Immature natural killer cell (primary cell): ENCODE data around the gene PLA2G4E. TPM values are rescaled to one million over a fixed set of nuclear protein-coding genes. Genes with fewer than 3 reads are reported as not detected.

Experiments used
- DNase-seq, 3 donors: peaks; one replicate each; pipeline ENCODE4 v3.0.0; 2022; ENCODE audit warnings: mixed read lengths in 1 of 3
- H3K27ac Mint-ChIP-seq, 6 donors: one replicate each; pipeline ENCODE4 v1.8.0; 2020; ENCODE audit warnings: mixed read lengths in 6 of 6, mild to moderate bottlenecking in 5 of 6, inconsistent platforms in 4 of 6, moderate library complexity in 3 of 6
- H3K27me3 Mint-ChIP-seq, 3 donors: one replicate each; pipeline ENCODE4 v1.8.0; 2020 to 2021; ENCODE audit warnings: low read depth in 3 of 3, mild to moderate bottlenecking in 3 of 3, mixed read lengths in 3 of 3, moderate library complexity in 3 of 3, inconsistent platforms in 1 of 3
- H3K36me3 Mint-ChIP-seq, 3 donors: one replicate each; pipeline ENCODE4 v1.8.0; 2020; ENCODE audit warnings: mixed read lengths in 3 of 3, inconsistent platforms in 2 of 3, mild to moderate bottlenecking in 2 of 3
- H3K4me1 Mint-ChIP-seq, 2 donors: one replicate each; pipeline ENCODE4 v1.8.0; 2020; ENCODE audit warnings: inconsistent platforms in 2 of 2, mild to moderate bottlenecking in 2 of 2, mixed read lengths in 2 of 2, moderate library complexity in 1 of 2
- H3K4me3 Mint-ChIP-seq, 5 donors: one replicate each; pipeline ENCODE4 v1.8.0; 2020; ENCODE audit warnings: mild to moderate bottlenecking in 5 of 5, mixed read lengths in 5 of 5, inconsistent platforms in 3 of 5, moderate library complexity in 3 of 5
- H3K9me3 Mint-ChIP-seq, 6 donors: one replicate each; pipeline ENCODE4 v1.8.0; 2020; ENCODE audit warnings: mild to moderate bottlenecking in 6 of 6, mixed read lengths in 6 of 6, inconsistent platforms in 4 of 6, moderate library complexity in 3 of 6
- polyA plus RNA-seq, 3 donors: library from polyadenylated mRNA; unstranded; fragments of 300-500 nt; fragmentation: Illumina TruSeq; gene quantifications; one replicate each; pipeline ENCODE4 v1.2.3, GENCODE V29; 2021

PLA2G4E gene
- polyA plus RNA-seq, 3 donors from 2014 or later = not detected

DNA sequence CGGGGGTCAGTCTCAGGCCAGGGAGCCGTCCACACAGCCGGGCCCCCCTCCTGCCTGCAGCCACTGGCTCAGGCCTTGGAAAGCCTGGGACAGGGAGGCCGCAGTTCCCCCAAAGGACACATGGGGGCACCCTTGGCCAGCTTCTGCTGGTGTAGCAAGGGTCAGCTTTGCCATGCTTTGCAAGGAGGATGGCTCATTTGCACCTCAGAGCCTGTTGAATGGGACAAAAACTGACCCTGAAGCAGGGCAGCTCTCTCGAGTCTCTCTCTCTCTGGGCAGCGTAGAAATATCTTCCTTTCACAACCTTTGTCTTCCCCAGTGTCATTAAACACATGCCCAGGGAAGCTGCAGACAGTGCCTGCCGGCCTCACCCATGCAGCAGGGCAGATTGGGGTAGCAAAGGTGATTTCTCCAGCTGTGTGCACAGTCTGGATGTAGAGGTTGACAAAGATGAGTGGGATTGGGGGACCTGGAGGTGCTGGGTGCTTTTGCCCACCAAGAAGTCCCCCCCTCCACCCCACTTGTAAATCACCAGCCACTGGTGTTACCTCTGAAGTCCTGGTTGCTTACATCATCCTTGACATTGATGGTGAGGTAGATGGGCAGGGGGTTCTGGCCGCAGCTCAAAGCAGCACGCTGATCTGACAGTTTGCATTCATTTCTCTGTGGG is 31.1 kb downstream of the PLA2G4E start:
- no peaks in the 10 kb centered on the region for H3K4me1 Mint-ChIP-seq
- no peaks in the 10 kb centered on the region for H3K36me3 Mint-ChIP-seq
- no peaks in the 10 kb centered on the region for H3K27me3 Mint-ChIP-seq
- H3K27ac Mint-ChIP-seq = no peak overlapping the region
- no peak overlapping the region for H3K4me3 Mint-ChIP-seq
- no peaks in the 10 kb centered on the region for H3K9me3 Mint-ChIP-seq
- DNase-seq = peak; percentile 61 to 72 (median 62)

DNA sequence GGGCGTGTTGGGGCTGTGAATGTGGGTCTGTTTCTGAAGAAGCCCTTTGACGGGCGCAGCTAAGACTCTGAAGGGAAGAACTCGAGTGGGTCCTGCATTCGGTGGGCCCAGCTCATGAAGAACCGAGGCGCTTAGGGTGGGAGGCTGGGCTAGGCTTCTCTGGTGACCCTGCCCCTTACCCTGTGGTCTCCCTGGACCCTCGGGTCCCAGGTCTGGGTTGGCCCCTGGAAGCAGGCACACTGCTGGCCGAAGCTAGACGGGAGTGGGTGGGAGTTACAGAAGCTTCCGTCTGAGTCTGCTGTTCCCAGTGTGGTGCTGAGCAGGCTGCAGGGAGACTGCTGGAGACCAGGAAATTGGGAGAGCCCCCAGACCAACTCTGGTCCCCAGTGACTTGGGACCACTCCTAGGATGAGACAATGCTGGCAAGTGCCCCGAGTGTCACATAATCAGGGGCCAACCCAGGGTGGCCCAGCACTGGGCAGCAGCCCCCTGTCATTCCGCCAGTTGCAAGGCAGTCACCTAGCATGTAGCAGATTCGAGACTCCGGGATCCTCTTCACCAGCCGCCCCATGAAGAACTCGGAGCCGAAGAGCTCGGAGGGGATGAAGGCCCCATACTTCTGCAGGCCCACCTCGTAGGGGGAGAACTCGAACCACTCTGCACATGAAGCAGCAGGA is 31.8 kb downstream of the PLA2G4E start:
- H3K9me3 Mint-ChIP-seq = no peaks in the 10 kb centered on the region
- DNase-seq = no peak
- H3K4me1 Mint-ChIP-seq = no peaks in the 10 kb centered on the region
- H3K27me3 Mint-ChIP-seq = no peaks in the 10 kb centered on the region
- no peak overlapping the region for H3K4me3 Mint-ChIP-seq
- no peaks in the 10 kb centered on the region for H3K36me3 Mint-ChIP-seq
- no peak overlapping the region for H3K27ac Mint-ChIP-seq

DNA sequence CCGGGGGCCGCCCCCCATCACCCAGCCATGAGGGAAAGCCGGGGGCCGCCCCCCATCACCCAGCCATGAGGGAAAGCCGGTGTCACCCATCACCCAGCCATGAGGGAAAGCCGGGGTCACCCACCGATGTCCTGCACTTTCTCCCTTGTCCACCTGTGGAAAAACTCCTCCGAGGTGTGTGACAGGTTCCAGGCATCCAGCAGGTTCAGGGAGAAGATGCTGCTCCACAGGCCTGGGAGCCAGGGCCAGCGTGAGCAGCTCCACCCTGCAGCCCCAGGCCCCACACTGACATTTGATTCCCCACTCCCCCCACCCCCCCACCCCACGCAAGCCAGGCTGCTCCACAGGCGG is 32.9 kb downstream of the PLA2G4E start:
- H3K27me3 Mint-ChIP-seq = no peaks in the 10 kb centered on the region
- H3K4me3 Mint-ChIP-seq = no peak overlapping the region
- H3K36me3 Mint-ChIP-seq = no peaks in the 10 kb centered on the region
- no peaks in the 10 kb centered on the region for H3K9me3 Mint-ChIP-seq
- H3K27ac Mint-ChIP-seq = no peak overlapping the region
- DNase-seq = no peak
- H3K4me1 Mint-ChIP-seq = no peaks in the 10 kb centered on the region

DNA sequence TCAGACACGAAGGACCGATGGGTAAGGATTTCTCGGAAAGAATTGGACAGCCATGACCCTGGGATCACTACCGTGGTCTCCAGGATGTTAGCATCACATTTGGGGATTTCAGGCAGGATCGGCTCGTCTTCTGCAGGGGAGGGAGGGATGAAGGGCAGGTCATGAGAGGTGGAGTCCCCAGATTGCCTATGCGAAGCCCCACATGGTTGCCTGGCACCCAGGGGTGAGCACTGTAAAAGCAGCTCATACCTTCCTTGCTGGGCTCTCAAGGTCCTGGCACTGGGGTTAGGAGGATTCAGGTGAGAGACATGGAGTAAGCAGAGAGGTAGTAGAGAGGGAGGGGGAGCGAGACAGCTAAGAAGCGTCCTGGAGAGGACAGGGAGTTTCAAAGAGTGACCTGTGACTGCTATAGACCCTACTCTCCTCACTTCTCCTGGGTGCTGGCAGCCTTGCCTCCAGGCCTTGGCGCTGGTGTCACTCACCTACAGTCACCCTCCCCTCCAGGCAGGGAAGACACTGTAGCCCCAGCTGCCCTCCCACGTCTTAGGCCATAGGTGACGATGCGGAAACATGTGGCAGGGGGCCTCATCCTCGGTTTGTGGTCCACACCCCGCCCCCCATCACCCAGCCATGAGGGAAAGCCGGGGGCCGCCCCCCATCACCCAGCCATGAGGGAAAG is 33.5 kb downstream of the PLA2G4E start:
- no peaks in the 10 kb centered on the region for H3K27me3 Mint-ChIP-seq

DNA sequence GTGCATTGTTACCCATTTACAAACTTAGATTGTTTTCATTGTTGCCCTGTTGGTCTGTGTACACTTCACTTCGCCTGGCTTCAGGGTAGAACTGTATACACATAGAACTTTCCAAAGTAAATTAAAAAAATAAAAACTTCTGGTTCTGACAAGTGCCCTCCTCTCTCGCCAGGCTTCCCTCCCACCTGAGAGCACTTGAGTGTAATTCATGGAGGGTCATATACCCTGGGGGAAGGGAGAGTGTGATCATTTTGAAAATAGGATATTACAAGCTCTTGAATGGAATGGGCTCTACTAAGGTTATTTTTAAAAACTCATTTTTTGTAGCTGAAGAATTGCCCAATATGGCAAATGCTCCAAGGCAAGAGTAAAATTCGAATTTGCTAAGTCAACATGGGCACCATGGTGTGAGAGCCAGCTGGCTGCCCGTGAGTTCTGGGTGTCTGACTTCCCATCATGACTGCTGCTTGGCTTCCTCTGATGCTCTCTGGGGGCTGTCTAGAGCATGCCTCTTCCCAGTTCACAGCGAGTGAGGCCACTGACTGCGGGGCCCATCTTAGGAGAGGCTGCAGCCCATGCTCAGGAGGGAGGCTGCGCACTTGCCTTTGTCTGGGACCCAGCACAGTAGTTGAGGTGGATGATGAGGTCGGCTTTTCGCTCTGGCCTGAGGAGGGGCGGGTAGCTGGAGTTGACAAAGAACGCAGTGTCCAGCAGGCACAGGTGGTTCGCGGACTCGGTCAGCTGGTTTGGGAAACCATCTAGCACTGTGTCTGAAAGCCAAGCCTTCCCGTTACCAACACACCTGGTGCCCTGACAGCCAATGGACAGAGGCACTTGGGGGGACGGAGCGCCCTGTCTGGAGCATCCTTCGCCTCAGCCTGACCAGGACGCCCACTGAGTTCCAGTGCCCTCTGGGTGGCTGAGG is 35.3 kb downstream of the PLA2G4E start:
- H3K9me3 Mint-ChIP-seq = no peaks in the 10 kb centered on the region
- no peak overlapping the region for H3K27ac Mint-ChIP-seq
- no peaks in the 10 kb centered on the region for H3K36me3 Mint-ChIP-seq
- no peaks in the 10 kb centered on the region for H3K4me1 Mint-ChIP-seq
- H3K27me3 Mint-ChIP-seq = no peaks in the 10 kb centered on the region
- H3K4me3 Mint-ChIP-seq = no peak overlapping the region
- DNase-seq = no peak

More for the DNA sequence above, 33.5 kb downstream of the PLA2G4E start:
- H3K27ac Mint-ChIP-seq = no peak overlapping the region
- no peaks in the 10 kb centered on the region for H3K9me3 Mint-ChIP-seq
- no peak for DNase-seq
- H3K4me3 Mint-ChIP-seq = no peak overlapping the region
- H3K4me1 Mint-ChIP-seq = no peaks in the 10 kb centered on the region
- no peaks in the 10 kb centered on the region for H3K36me3 Mint-ChIP-seq

DNA sequence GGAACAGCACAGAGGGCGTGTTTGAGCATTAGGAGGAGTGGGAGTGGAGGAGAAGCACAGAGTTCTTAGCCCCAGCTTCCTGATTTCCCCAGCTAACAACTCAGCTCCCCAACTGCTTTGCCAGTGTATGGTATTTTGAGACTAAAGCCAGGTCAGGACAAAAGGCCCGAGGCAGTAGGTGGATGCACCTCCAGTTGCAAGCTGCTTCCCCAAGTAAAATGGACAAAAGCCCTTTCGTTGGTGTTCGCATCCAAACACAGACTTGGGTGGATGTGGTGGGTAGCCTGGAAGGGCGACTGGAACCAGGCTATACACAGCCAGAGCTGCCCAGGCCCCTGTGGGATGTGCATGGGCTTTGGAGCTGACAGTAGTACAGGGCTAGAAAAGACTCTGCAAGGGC is 36.2 kb downstream of the PLA2G4E start:
- no peak overlapping the region for H3K4me3 Mint-ChIP-seq
- H3K4me1 Mint-ChIP-seq = no peaks in the 10 kb centered on the region
- H3K27me3 Mint-ChIP-seq = no peaks in the 10 kb centered on the region
- DNase-seq = no peak
- no peaks in the 10 kb centered on the region for H3K9me3 Mint-ChIP-seq
- no peak overlapping the region for H3K27ac Mint-ChIP-seq
- H3K36me3 Mint-ChIP-seq = no peaks in the 10 kb centered on the region

DNA sequence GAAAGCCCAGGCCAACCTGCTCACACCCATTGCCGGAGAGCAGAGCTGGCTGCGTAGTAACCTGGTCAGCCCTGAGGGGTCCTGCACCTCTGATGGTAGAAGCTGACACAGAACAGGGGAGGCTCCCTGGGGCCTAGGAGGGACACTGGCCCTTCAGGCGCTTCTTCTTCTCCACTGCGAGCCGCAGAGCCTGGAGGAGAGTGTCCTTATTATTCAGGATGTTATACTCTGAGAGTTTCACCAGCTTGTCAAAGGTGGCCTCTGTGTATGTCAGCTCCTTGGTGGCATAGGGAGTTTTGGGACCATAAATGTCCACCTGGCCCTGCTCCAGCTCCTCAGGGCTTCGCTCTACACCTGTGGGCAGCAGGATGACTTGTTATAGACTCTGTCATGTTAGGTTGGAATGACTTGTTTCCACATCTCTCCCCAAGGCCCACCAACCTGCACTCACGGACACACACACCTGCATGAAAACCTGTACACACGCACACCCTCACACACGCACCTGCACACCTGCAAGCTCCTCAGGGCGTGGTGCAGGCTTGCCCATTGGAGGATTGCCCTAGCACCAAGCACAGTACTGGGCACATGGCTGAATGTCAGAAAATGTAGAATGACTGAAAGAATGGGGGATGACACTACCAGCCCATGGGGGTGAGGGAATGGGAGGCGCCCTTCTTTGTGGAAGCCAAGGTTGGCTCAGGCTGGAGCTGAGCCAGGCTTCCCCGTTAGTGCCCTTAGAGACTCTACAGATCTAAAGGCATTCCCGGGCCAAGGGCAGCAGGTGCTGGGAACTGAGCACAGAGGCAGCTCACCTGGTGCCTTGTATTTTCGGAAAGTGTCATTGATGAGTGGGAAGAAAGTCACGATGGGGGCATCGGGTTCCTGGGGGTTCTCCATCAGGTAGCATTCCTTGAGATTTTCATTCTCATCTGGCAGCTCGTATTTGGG is 36.9 kb downstream of the PLA2G4E start:
- Mint-ChIP-seq H3K9me3 (no peaks in the 10 kb centered on the region), H3K36me3 (no peaks in the 10 kb centered on the region), H3K4me1 (no peaks in the 10 kb centered on the region), H3K4me3 (no peak overlapping the region), H3K27ac (no peak overlapping the region), H3K27me3 (peaks cover 0 to 2% (median 0%) of the 10 kb centered on the region in 3 donors)
- DNase-seq = no peak

DNA sequence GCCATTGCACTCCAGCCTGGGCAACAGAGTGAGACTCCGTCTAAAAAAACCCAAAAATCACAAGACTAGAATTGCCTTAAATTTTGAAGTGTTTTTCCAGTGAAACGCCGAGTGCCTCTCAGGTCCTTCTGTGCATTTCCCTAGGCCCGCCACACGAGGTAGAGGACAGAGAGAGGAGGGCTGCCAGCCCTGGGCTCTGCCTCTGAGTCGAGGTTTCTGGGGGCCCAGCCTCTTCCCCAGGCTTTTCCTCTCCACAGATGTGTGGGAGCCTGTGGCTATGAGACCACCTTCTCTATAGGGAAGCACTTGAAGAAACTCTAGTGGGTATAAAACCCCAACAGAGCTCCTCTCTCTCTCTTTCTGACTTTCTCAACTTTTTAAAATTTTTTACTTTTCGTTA is 37.6 kb downstream of the PLA2G4E start:
- no peaks in the 10 kb centered on the region for H3K9me3 Mint-ChIP-seq
- no peak overlapping the region for H3K27ac Mint-ChIP-seq
- DNase-seq = no peak
- no peaks in the 10 kb centered on the region for H3K36me3 Mint-ChIP-seq
- peaks cover 0 to 2% (median 0%) of the 10 kb centered on the region in 3 donors for H3K27me3 Mint-ChIP-seq
- no peak overlapping the region for H3K4me3 Mint-ChIP-seq
- no peaks in the 10 kb centered on the region for H3K4me1 Mint-ChIP-seq

DNA sequence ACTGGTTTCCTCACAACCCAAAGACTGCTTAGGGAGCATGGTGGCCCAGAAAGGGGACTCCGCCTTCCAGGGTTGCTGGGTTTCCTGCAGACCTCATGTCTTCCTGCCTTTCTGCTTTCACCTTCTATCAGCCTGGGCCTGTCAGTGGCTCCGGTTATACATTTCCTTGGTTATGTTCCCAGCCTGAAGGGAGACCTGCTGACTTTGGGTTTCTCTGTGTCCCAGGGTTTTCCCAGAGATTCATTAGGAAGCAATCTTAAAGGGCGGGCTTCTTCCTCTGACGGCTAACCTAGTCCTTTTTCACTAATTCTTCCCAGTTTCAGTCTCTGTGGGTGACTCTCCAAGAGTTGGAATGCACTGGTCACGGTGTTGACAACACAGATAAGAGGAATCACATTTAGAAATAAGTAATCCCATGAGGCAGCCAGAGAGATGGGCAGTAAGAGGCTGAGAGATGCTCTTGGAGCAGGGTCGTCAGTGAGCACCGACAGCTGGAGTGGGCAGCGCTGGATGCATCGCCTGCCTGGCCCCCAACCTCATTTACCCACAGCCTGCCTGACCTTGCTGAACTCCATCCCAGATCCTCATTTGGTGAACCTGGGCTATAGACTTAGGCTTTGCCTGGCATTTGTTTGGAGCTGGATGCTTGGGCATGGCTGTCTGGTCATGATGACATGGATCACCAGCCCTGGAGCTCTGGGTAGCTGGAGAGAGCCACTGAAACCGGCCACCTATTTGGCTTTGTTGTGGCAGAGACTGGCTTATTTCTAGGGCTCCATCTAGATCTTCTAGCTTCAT is 38.5 kb downstream of the PLA2G4E start:
- Mint-ChIP-seq H3K27ac (no peak overlapping the region), H3K4me3 (no peak overlapping the region), H3K27me3 (peaks cover 0 to 2% (median 0%) of the 10 kb centered on the region in 3 donors), H3K9me3 (no peaks in the 10 kb centered on the region), H3K4me1 (no peaks in the 10 kb centered on the region), H3K36me3 (no peaks in the 10 kb centered on the region)
- no peak for DNase-seq

DNA sequence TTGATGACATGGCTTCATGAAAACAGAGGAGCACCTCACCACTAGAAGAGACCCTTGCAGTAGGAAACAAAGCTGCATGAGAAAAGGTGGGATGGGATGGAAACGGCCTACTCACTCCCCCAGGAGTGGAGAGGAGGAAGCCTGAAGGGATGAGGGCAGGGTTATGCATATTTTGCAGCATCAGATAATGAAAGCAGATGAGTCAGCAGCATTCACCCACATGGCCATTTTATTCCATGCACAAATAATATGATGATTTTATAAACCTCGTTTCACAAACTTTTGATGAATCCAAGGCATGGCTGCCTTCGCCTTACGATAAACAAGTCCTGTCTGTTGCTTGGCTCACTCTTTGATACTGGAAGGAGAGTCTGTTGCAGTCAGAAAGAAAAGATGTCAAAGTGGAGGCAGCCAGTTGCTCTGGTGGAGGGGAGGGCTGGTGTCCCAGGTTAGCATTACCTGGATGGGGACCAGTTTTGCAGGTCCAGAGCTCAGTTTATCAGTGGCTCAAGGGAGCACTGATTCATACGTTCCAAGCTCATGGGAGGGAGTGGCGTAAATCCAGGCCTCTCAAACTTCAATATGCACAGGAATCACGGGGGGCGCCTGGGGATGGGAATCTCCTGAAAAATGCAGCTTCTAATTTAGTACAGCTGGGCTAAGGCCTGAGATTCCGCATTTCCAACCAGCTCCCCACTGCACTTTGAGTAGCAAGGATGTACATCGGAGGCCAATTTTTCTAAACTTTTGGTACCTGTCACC is 39.3 kb downstream of the PLA2G4E start:
- Mint-ChIP-seq H3K9me3 (no peaks in the 10 kb centered on the region), H3K36me3 (no peaks in the 10 kb centered on the region), H3K27ac (no peak overlapping the region), H3K4me1 (no peaks in the 10 kb centered on the region), H3K4me3 (no peak overlapping the region), H3K27me3 (peaks cover 0 to 4% (median 2%) of the 10 kb centered on the region in 3 donors)
- no peak for DNase-seq

DNA sequence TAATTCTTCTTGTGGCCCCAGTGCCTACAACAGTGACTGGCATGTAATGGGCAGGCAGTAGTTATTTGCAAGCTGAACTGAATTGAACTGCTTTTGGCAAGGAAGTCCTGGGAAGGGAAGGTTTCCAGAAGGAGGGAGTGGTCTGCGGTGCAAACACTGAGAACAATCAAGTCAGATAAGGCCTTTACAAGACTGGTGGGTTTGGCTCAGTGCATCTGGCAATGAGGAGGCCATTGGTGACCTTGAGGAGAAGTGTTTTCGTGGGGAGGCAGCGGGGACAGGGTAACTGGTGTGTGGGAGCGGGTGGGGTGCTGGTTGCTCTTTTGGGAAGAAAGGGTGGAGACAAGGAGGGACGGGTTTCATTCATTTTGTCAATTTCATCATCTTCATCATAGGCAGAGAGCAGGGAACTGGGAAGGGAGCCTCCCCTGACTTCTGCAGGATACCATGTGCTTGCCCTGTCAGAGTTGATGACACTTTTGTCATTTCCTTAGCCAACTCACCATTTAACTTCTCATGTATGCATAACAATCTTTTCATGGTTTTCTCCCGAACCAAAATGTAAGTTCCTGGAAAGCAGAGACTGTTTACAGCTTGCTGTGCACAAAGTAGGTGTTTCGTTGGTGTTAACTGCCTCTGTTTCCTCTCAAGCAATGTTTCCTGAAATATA is 40.1 kb downstream of the PLA2G4E start:
- no peak for DNase-seq
- H3K27me3 Mint-ChIP-seq = peaks cover 0 to 4% (median 2%) of the 10 kb centered on the region in 3 donors
- H3K4me3 Mint-ChIP-seq = no peak overlapping the region
- no peaks in the 10 kb centered on the region for H3K36me3 Mint-ChIP-seq
- H3K9me3 Mint-ChIP-seq = no peaks in the 10 kb centered on the region
- no peaks in the 10 kb centered on the region for H3K4me1 Mint-ChIP-seq
- no peak overlapping the region for H3K27ac Mint-ChIP-seq
